Stimulated activated naive CD4-positive, alpha-beta T cell treated with Interleukin-2 at 50 U/mL for 16 hours (primary cell): ENCODE measurements around the gene TNIK.
"Not testable (repeated sequence)": the region's sequence is repeated elsewhere in the genome, so short reads cannot be mapped to it uniquely, and the experiment has no call there.

Source experiments
- DNase-seq: peaks from one replicate; lab custom pipeline; 2025; lab: John Stamatoyannopoulos, UW

Gene TNIK

DNA sequence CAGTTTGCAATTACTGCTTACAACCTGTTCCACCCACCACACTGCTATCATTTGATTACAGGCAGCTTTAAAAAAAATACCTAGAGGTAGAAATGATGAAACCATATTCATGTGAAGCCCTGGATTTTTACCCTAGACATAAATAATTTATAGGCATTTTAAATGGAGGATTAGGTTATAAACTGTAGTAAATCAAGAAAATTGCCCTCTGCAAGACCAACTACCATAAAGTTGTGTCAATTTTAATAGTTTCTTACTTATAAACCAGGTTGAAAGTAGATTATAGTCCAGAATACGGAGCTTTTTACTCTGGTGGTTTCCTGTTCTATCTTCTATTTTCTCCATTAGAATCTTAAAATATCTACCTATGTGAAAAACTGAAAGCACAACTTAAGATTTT is 13.9 kb downstream of the TNIK start:
- no peak for DNase-seq

DNA sequence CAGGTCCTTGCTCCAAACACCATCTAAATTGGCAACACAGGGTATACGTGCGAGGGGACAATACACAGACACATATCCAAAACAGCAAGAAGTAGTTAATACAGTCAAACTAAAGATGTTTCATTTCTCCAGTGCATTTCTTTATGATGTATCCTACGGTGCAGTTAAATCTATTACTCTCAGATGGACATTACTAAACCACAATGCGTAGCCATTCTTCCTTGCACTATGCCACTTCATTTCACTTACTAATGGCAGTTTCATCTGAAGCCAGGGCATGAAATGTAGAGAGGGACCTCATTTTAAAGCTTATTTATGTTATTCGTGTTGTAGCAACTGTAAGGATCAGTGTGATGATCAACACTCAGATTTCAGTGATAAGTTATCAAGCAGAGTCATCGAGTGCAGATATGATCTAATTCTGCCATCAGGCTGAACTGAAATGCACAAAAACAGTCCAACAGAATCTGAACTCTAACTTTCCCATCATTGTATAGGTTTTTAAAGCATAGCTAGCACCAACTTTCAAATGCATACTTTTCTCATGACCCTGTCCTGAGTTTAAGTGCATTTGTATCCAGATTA is 14.5 kb downstream of the TNIK start:
- no peak for DNase-seq

DNA sequence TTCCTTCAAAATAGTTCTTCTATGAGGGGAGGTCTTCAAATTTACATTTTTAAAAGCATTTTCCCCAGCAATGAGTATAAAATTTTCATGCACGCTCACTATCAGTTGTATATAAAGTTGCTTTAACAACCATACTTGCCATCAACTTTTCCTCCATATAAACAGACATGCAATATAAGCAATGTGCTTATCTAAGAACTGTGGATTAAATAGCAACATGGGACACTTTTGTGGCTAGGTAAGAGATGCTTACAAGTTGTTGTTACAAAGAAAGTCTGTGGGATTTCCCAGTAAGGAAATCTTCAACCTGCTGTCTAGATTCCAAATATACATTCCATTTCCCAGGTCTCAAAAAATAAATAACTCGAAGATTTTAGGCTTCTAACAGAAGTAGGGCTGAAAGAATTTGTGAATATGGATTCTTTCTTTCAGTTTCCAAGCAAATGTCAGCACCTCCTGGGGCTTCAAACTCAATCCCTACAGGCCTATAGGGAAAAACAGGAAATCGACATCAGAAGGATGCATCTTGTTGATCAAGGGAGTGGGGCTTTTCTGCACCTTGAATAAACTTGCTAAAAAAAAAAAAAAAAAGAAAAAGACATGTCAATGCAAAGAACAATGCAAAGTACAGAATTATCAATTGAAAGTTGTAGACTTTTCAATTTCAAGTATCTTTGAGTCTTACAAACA is 16.1 kb downstream of the TNIK start:
- DNase-seq, result no peak

DNA sequence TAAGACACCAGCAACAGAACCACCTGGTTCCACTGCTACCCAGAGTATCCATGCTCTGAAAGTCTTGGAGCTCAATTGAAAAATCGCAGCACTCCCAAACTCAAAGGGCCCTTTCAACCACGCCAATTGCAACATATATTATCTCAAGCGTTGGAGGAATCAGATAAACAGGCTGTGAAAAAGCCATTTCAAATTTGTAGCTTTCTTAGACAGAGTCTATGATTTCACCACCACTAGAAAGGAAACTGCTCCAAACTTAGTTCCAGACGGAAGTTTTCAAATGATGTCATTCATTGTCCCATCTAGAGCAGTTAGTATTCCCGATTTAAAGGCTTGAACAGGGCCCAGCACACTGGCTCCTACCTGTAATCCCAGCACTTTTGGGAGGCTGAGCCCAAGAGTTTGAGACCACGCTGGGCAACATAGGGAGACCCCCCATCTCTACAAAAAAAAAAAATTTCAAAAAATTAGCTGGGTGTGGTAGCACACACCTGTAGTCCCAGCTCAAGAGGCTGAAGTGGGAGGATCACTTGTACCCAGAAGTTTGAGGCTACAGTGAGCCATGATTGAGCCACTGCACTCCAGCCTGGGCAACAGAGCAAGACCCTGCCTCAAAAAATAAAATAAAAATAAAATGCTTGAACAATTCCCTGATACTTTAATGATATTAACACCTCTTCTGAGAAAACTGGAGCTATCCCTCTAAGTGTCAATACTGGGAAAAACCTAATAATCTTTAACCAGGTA is 16.8 kb downstream of the TNIK start:
- DNase-seq, result no peak

DNA sequence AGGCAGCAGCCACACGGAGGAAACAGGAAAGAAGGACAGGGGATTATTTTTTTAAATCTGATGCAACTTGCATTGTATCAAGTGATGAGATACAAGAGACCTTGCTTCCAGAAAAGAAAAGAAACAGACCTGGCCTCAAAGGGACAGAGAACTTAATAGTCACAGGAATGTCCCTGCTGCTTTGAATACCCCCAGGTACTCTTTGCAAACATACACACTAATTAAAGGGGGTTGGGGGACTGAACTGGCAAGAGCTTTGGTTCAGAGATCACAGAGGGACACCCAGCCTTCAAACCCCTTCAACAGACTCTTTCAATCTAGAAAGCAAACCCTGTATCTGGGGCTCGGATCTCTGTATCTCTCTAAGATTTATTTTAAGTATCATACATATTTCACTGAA is 18.0 kb downstream of the TNIK start:
- no peak for DNase-seq

DNA sequence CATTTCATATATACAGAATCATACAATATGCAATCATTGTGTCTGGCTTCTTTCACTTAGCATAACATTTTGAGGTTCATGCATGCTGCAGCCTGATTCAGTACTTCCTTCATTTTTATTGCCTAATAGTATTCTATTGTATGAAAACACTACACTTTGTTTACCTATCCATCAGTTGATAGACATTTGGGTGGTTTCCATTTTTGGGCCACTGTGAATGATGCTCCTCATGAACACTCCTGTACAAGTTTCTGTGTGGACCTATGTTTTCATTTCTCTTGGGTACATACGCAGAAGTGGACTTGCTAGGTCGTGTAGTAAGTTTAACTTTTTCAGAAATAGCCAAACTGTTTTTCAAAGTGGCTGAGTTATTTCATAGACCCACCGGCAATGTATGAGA is 18.8 kb downstream of the TNIK start:
- DNase-seq, result no peak

DNA sequence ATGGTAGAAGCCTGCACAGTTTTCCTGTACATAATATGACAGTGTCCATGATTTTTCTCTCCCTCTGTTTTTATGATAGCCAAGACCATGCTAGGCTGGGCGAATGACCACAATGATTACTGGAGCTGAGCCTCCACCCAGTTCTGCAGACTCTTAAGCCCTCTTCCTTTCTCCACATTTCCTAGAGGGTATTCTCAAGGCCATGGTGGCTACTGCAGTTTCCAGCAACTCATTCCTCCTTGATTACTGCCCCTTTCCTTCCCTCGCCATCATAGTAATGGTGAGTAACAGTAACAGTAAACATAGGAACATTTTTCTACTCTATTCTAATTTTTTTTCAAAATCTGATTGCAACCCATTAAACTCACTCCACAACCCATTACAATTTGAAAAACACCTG is 20.2 kb downstream of the TNIK start:
- no peak for DNase-seq

DNA sequence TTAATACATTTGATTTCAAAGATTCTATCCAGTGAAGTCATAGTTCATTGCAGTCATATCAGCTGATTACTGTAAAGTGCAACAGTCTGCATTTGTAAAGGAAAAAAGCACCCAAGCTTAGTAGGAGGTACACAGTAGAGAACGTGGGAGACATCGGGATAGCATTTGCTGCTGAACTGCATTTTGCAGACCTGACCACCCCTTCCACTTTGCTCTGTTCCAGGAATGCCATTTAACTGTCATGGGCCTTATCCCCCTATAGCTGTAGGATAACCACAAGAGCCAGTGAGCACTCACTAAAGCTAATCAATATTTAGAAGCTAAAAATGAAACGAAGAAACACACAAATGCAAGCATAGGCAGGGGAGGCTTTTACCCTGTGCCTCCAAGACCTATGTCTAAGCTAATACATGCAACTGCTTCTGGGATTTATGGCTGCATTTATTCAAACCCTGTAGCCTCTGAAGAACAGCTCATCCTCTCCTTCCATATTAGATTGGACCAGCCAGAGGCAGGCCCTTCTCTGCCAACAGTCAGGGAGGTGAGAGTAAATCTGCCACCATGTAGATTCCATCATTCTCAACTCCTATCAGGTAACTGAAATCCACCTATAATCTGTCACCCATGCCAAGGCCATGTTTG is 23.0 kb downstream of the TNIK start:
- no peak for DNase-seq

DNA sequence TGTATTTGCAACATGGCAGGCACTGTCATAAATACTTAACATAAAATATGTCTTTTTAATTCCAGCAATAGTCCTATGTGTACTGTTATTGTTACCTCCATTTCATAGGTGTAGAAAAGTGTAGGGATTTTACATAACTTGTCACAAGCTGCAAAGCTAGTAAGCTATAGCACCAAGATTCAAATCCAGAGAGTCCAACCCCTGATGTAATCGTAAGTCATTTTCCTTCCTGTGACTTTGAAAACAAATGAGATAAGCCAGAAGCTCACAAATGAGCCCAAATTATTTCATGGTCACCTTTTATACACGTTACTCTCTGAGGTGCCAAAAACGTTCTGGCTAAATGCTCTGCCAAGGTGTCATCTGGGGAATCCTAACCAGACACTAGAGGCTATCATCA is 23.8 kb downstream of the TNIK start:
- DNase-seq, result no peak

DNA sequence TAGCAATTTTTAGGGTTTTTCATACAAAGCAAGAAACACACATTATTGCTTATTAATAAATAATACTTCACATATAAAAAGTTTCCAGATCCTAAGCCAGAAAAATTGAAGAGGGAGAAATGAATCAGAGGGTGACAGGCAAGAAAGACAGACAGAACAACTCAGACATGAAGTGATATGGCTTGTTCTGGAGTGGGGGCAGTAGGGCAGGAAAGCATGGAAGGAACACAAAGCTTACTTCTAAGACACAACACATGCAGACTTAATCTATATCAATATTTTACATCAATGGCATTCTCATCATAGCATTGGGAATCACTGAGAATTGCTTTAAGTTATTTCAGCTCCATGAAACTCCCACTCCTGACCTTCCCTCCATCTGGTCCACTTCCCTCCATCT is 24.4 kb downstream of the TNIK start:
- no peak for DNase-seq

DNA sequence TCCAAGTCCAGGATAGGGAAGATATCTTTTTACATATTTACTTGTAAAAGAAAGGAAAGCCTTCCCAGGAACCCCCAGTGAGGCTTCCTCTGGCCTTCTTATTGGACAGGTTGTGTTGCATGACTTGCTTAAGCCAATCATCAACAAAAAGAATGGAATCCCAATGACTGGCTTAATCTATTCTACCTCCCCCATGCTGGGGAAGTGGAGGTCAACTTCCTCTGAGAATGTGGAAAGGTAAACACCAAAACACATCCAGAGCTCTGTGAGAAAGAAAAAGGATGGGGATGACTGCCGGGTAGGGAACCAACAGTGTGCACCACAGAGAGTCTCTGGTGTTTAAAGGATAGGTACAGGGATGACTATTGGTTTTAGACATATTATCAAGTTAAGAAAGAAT is 25.1 kb downstream of the TNIK start:
- no peak for DNase-seq

DNA sequence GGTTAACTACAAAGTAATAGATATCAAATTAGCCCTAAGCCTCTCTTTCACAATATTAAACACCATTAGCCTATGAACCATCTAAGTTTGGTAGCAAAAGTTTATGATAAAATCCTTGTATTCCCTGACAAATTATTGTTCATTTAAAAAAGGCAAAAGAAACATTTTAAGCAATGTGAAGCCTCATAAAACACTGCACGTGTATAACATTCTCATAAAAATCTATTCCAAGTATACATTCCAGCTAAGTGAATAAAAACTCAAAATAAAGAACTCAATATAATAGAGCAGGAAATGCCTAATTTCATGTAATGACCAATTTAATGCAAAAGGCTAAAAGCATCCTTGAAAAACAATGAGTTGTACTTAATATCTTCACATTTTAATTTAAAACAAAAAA is 27.7 kb downstream of the TNIK start:
- DNase-seq, result no peak

DNA sequence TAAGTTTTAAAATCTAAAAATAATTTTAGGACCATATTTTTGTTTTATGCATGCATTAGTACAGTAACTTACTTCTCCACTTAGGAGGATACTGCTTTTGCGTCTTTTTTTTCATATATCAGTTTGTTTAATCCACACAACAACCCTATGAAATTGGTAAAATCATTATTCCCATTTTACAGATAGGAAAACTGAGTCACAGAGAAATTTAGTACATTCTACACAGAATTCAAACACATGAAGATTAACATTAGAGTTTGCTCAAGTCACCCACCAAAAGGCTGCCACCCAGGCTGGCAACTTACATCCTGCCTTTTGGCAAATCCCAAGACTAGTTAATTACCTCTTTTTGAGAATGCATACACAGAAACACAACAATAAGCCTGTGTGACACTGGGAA is 28.7 kb downstream of the TNIK start:
- DNase-seq, result no peak

DNA sequence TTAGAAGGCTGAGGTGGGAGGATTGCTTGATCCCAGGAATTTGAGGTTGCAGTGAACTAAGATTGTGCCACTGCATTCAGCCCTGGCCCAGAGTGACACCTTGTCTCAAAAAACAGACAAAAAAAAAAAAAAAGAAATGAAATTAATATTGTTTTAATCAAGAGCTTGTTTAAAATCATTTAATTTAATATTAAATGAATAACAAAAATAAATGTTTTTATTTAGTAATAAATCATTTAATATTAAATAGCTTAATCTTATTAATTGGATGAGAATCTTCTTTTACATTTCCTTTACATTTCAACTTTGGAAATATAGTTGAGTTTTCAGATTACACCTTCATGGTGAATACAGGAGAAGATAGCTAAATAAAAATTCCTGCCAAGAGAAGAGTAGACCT is 29.7 kb downstream of the TNIK start:
- DNase-seq, result no peak

DNA sequence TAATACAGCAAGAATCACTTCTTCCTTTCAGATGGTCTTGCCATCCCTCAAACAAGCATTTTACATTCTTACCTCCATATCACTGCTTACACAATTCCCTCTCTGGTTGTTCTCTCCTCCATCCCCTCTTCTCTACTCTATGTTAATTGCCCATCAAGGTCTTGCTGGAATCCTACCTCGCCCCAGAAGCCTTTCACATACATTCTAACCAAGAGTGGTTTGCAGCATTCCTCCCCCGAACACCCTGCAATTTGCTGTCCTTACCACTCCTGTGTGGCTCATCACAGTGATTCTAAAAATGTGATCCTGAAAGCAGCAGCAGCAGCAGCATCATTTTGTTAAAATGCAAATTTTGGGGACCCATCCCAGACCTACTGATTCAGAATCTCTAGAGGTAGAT is 30.6 kb downstream of the TNIK start:
- DNase-seq, result no peak

DNA sequence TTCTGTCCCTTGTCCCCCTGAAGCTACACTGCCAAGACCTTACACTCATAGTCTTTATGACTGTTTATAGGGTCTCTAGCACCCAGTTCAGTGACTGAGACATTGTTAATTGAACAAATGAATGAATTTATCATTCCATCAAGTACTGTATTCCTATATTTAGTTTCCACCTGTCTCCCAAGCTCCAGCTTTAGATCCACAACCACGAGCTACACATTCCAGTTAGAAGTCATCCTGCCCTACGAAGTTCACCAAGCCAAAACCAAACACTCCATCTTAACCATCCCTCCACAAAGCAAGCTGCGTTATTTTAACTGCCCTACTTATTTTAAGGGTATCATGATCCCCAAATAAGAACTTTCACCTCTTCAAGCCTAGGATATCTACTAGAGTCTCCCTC is 31.3 kb downstream of the TNIK start:
- DNase-seq, result no peak

DNA sequence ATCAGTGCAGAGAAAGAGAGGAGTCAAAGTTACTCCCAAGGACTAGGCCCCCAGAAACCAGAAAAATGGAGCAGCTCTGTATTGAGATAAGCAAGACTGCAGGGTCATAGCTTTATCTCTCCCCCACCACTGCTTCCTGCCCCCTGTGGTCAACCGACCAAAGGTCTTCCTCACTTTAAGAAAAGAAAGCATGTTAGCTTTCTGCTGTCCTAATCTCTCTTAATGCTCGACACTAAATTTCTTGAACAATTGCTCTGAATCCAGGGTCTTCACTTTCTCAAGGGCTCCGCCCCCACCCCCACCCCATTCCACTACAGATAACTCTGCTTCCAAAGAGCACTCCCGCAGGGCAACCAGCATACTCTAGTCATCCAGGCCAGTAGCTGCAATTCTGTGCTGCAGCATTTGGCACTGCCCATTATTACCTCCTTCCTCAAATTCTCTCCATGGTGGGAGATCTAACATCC is 31.9 kb downstream of the TNIK start:
- DNase-seq, result no peak

DNA sequence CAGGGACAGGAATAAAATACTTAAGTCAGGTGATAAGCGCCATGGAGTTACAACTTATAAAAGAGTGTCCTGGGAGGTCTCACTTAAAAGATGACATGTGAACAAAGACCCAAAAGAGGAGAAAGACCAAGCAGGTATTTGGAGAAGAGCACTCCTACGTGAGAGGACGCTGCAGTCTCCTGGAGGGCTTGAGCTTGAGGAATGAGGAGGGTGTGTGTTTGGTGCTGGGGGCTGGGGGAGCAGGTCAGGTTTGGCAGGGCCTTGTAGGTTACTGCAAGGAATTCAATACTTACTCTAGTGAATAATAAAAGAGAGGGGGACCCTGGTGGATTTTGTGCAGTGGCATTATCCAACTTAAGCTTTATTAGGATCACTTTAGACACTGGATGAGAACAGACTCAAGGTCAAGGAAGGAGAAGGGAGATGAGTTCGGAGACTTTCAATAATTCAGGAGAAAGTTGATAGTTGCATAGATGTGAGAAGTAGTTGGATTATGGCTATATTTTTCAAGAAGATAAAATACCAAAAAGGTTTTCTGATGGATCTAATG is 32.4 kb downstream of the TNIK start:
- DNase-seq, result no peak

DNA sequence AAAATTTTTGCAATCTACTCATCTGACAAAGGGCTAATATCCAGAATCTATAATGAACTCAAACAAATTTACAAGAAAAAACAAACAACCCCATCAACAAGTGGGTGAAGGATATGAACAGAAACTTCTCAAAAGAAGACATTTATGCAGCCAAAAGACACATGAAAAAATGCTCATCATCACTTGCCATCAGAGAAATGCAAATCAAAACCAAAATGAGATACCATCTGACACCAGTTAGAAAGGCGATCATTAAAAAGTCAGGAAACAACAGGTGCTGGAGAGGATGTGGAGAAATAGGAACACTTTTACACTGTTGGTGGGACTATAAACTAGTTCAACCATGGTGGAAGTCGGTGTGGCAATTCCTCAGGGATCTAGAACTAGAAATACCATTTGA is 36.1 kb downstream of the TNIK start:
- not testable (repeated sequence) for DNase-seq

DNA sequence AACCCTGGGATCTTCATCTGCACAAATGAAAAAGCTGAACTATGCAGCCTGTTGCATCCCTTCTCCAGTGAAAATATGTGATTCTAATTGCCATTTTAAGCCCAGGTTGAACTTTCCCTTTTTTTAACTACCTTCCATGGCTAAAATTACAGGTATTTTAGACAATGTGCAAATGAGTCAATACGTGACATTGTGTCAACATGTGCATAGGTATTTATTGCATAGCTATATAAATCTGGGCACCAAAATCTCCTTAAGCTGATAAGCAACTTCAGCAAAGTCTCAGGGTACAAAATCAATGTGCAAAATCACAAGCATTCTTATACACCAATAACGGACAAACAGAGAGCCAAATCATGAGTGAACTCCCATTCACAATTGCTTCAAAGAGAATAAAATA is 37.4 kb downstream of the TNIK start:
- not testable (repeated sequence) for DNase-seq

DNA sequence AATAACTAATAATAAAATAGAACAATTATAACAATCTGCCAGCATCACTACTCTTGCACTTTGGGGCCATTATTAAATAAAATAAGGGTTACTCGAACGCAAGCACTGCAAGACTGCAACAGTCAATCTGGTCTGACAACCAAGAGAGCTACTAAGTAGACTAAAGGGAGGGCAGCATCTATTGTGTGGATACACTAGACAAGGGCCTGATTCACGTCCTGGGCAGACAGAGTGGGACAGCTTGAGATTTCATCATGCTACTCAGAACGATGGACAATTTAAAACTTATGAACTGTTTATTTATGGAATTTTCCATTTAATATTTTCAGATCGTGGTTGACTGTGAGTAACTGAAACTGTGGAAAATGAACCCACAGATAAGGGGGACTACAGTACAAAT is 39.5 kb downstream of the TNIK start:
- no peak for DNase-seq

DNA sequence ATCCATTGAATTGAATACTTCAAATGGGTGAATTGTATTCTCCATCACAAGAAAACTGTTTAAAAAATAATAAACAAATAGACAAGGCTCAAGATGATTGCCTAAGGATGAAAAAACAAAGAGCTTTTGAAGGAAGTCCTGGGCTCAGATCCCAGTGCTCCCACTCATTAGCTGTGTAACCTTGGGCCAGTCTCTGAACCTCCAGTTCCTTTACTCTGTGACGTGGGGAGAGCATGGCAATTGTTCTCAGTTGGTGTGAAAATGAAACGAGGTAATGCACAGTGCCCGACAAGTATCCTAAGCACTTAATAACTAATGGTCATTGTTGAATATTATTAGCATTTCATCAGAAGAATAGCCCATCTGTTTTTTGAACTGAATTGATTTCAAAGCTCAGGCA is 40.7 kb downstream of the TNIK start:
- DNase-seq, result no peak

DNA sequence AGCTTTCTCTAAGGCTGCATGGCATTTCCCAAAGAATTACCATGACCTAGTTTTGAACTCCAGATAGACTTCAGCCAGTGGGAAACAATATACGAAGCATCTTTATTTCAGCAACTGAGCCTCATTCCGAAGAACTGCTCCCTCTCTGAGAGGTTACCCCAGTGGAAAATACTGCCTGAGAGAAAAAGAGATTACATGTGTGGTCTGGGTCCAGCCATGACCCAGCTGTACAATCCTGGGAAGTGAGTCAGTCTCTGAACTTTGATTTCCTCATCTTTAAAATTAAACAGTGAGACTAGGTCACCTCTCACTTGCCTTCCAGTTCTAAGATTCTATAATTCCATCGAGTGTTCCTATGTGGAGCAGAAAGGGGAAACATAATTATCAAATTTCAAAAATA is 42.4 kb downstream of the TNIK start:
- no peak for DNase-seq
